Measurements from ENCODE around the gene MEGF6.

Gene MEGF6

GRCh38 chr1:3468236-3469103 is 142.8 kb downstream of the MEGF6 start:
- DNase-seq (ENCODE audit: low read depth), result no peak

GRCh38 chr1:3467096-3468036 is 143.9 kb downstream of the MEGF6 start:
- no peak for DNase-seq (ENCODE audit: low read depth)

- DNase-seq (ENCODE audit: low read depth), result no peak
These were observed 144.8 kb downstream of the MEGF6 start for GRCh38 chr1:3466366-3467075.

GRCh38 chr1:3465935-3466321 is 145.4 kb downstream of the MEGF6 start:
- DNase-seq (ENCODE audit: low read depth), result no peak

- DNase-seq (ENCODE audit: low read depth), result no peak
These were observed 146.0 kb downstream of the MEGF6 start for GRCh38 chr1:3465091-3465934.

- DNase-seq (ENCODE audit: low read depth), result no peak
These were observed 146.7 kb downstream of the MEGF6 start for GRCh38 chr1:3464649-3465025.

GRCh38 chr1:3463891-3464648 is 147.2 kb downstream of the MEGF6 start:
- DNase-seq (ENCODE audit: low read depth), result no peak

GRCh38 chr1:3463408-3463863 is 147.9 kb downstream of the MEGF6 start:
- no peak for DNase-seq (ENCODE audit: low read depth)

- DNase-seq (ENCODE audit: low read depth), result no peak
These were observed 148.3 kb downstream of the MEGF6 start for GRCh38 chr1:3463013-3463385.

- no peak for DNase-seq (ENCODE audit: low read depth)
These were observed 148.8 kb downstream of the MEGF6 start for GRCh38 chr1:3462356-3463012.

GRCh38 chr1:3461934-3462275 is 149.4 kb downstream of the MEGF6 start:
- no peak for DNase-seq (ENCODE audit: low read depth)

GRCh38 chr1:3461238-3461933 is 149.9 kb downstream of the MEGF6 start:
- no peak for DNase-seq (ENCODE audit: low read depth)

GRCh38 chr1:3460672-3461131 is 150.6 kb downstream of the MEGF6 start:
- DNase-seq (ENCODE audit: low read depth), result no peak

GRCh38 chr1:3459940-3460671 is 151.2 kb downstream of the MEGF6 start:
- no peak for DNase-seq (ENCODE audit: low read depth)

- DNase-seq (ENCODE audit: low read depth), result no peak
These were observed 152.0 kb downstream of the MEGF6 start for GRCh38 chr1:3459051-3459908.

- no peak for DNase-seq (ENCODE audit: low read depth)
These were observed 153.1 kb downstream of the MEGF6 start for GRCh38 chr1:3457910-3458883.
